GM03348 (cell line): ENCODE data around the gene AKAP10.
"Not testable (repeated sequence)": the region's sequence is repeated elsewhere in the genome, so short reads cannot be mapped to it uniquely, and the experiment has no call there.

Source experiments
- DNase-seq: peaks from one replicate; pipeline ENCODE4 v3.0.0; 2012; ENCODE audit warnings: low spot score

The AKAP10 gene

DNA sequence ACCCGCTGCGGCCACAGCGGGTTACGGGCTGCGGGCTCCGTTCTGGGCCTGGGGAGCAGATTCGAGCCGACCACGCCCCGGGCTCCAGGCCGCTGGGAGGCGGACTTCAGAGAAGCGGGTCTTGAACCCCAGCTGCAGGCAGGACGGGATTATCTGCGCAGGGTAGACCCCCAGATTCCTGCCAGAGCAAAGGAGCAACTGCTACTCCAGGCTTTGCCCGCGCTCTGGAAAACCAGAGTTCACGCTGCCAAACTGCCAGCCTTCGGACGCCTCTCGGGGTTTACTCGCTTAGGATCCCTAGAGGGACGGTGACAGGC lies 109.6 kb downstream of the AKAP10 start:
- DNase-seq: no peak

GRCh38 chr17:19867329-19868078 lies 110.1 kb downstream of the AKAP10 start, which contains the start of gene ULK2:
ULK2 (minus strand) TSS chr17:19867936; CDS start chr17:19867417, 519 bp downstream.
- DNase-seq: peak; percentile 89

DNA sequence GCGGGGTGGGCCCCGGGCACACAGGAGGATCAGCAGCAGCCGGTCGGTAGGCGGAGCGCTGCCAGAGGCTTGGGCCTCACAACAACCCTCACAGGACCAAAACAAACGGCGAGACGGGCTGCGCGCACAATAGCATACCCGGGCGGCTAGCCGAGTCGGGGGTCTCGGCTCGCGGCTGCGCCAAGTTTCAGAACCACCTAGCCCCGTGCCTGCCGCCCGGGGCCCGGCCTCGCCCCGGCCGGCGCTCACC lies 110.6 kb downstream of the AKAP10 start:
- peak; percentile 88 for DNase-seq

- DNase-seq: no peak
Measured at GRCh38 chr17:19865021-19865420, 112.6 kb downstream of the AKAP10 start.

- DNase-seq: not testable (repeated sequence)
Measured at GRCh38 chr17:19860647-19861177, 116.9 kb downstream of the AKAP10 start.

DNA sequence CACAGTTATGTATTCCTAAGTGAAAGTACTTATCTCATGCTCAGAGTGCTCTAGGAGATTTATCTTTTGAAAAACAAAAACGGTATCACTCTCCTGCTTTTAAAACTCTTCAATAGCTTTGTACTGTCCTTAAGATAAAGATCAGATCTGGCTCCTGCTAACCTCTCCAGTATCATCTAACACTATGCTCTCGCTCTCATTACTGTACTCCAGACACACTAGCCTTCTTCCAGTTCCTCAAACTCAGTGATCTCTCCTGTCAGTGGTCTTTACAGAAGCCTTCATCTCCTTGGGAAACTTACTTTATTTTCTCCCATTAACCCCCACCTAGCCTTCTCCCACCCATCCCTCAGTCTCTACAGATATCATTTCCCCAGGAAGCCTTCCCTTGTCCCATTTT lies 120.0 kb downstream of the AKAP10 start:
- DNase-seq: no peak
